ENCODE measurements around the gene ATL2.
"Not testable (repeated sequence)": the region's sequence is repeated elsewhere in the genome, so short reads cannot be mapped to it uniquely, and the experiment has no call there.

ATL2 gene

GRCh38 chr2:38377050-38377828 is at the start of gene ATL2:
Gene ATL2, minus strand, starts transcription at chr2:38377273. Its CDS starts 13 bp downstream, at chr2:38377260.
- peak; percentile 91 for DNase-seq (ENCODE audit: low read depth)

DNA sequence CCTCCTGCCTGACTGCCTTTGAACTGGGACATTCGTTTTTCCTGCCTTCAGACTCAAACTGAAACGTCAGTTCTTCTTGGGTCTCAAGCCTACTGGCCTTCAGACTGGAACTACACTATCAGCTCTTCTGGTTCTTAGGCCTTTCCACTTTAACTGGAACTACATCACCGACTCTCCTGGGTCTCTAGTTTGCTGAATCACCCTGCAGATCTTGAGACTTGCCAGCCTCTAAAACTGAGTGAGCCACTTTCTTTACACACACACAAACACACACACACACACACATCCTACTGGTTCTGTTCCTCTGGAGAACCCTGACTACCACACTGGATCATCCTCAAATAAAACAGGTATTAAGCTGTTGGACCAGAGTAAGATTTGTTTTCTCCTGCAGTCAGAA is 46.7 kb upstream of the ATL2 start:
- DNase-seq (ENCODE audit: low read depth), result no peak

DNA sequence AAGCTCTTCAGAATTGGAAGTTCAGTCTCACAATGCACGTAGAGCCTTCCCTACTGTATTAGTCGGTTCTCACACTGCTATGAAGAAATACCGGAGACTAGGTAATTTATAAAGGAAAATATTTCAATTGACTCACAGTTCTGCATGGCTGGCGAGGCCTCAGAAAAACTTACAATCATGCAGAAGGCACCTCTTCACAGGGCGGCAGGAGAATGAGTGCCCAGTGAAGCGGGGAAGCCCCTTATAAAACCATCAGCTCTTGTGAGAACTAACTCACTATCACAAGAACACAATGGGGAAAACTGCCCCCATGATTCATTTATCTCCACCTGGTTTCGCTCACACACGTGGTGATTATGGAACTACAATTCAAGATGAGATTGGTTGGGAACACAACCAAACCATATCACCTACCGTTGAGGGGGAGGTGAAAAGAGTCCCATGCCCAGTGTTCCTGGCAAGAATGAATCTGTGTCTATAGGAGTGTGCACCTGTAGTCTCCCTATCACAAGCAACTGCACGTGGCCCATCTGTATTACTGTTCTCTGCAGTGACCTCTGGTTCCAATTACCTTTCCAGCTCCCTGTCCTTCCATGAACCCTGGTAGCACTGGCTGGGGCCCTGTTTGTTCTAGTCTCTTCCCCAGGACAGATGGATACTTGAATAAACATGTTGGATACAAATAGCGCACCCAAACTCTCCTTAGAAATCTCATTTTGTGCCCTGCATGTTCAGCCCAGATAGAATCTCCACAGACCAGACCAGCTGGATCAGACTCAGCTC is 44.4 kb upstream of the ATL2 start:
- no peak for DNase-seq (ENCODE audit: low read depth)

GRCh38 chr2:38419499-38419898 is 42.4 kb upstream of the ATL2 start:
- no peak for DNase-seq (ENCODE audit: low read depth)

GRCh38 chr2:38418735-38419134 is 41.7 kb upstream of the ATL2 start:
- DNase-seq (ENCODE audit: low read depth), result no peak

DNA sequence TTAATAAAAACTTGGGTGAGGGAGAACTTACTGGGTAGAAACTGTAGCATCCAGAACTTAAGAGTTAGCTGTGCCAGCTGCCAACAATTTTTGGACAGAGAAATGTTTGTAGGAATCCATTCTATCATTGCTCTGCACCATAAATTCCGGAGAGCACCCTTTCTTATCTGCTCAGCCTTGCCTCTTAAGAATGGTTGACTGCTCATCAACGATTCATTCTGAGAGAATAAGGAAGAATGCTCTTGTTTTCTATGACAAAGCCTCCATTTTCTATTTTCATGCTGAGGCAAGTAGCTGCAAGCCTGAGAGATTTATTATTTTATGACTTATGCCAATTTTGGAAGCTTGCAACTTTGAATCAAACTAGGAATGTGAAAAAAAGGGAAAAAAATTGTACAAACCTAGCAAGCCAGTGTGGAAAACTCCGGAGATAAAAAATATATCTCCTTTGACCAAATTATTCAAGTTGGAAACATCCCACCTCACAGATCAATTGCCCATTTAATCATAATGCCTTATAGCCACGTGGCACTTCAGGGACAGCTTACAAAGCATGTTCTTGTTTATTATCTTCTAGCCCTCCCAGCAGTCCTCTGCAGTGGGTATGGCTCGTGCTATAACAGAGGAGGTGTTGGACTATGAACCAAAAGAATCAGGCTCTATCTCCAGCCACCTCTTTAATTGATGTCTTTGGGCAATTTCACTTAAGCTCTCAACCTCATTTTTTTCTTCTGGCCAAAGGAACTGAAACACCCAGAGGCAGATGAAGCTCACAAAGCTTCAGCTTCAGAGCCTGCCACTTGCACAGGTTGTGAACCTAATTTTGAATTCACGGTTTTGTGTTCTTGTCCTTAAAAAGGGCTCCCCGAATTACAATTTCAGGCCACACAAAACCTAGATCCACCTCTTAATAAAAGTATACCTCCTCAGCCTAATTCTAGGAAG is 40.9 kb upstream of the ATL2 start:
- DNase-seq (ENCODE audit: low read depth), result no peak

DNA sequence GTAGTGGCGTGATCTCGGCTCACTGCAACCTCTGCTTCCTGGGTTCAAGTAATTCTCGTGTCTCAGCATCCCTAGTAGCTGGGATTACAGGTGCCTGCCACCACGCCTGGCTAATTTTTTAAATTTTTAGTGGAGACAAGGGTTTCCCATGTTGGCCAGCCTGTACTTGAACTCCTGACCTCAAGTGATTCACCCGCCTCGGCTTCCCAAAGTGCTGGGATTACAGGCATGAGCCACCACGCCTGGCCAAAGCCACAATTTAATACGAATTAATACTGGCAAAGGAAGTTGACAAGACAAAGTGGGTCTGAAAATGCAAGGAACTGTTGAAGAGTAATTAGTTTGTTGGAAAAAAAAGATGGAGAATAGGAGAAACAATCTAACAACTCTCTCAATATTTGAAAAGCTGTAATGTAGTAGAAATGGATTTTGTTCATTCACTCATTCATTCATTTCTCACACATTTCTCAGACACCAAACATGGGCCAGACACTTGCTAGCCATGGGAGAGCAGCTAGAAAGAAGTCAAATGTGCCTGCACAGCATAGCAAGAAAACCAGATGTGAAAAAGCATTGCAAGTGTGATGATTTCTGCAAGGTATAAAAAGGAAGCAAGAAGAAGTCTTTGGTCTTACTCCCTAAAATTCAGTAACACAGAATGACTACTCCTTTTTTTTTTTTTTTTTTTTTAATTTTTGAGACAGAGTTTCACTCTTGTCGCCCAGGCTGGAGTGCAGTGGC is 39.4 kb upstream of the ATL2 start:
- DNase-seq (ENCODE audit: low read depth), result no peak

DNA sequence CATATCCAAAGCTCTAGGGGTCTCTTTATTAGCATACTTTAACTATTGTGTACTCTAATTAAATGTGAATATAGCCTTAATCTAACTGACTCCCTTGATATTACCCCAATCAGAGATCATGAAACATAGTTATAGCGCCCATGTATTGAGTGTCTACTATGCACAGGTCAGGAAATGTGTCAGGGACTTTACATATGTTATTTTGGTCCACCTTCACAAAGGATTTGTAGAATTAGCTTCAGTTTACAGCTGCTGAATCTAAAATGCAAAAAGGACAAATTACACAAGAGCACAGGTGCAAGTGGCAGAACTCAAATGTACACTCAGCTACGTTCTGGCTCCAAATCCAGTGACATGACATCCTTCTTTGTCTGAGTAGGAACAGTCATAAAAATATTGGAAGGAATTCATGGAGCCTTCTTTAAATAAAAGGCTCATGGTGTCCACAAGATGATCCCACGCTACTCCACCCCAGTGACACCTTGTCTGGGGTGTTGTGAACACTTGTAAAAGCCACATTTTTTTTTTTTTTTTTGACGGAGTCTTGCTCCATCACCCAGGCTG is 38.7 kb upstream of the ATL2 start:
- DNase-seq (ENCODE audit: low read depth), result no peak

DNA sequence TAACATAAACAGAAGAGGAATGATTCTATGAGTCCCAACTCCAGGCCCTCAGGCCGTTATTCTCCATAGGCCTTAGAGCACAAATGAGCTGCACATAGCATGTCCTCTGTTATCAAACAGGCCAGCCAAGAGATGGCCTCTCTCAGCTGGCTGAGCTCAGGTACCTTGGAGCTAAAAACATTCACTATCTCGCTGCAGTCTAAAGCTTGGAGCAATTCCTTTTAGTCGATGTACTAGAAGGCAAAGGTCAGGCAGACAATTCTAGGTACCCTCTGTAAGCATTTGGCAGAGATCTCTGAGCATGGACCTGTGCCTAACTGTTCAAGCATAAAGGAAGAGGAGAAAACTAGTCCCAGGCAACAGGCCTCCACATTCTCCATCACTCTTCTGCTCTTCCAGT is 38.0 kb upstream of the ATL2 start:
- no peak for DNase-seq (ENCODE audit: low read depth)

- DNase-seq (ENCODE audit: low read depth), result not testable (repeated sequence)
These were observed 35.3 kb upstream of the ATL2 start for GRCh38 chr2:38412235-38412871.

DNA sequence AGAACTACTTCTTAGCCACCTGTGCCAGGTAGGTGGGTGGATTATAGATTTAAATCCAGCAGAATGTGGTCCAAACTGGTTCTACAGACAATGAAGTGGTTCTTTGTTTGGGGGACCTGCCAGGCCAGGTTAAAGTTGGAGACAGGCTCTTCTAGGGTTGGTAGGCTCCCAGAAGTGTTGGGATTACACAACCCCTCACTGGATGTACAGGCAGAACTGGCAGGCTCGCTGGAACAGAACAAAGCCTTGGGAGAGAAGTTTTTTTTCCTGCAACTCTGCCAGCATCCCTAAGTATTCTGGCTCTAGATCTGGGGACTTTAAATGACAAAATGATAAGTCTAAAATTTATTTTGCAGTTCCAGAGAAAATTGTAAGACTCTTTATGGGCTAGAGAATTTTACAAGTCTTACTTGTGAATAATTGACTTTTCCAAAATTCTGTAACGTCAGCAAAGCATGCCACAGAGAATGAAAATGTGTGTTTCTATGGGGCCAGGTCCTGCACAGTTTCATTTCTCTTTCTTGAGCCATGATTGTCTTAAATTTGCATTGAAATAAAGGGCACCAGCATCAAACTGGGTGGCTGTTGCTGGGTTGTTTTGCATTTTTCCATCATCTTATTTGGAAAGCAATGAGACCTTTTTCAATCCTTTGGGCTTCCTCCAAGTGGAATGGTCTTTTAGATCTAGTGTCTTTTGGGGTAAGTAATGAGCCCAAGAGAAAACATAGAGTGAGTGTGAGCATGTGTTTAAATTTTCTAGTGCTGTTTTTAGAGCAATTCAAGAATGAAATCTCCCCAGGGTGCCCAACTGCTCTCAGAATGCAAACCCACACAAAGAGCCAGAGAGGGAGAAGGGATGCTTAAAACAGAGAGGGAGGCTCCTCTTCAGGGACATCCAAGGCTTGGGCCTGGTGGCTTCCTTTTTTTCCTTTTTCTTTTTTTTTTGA is 32.4 kb upstream of the ATL2 start:
- no peak for DNase-seq (ENCODE audit: low read depth)

GRCh38 chr2:38407111-38407682 is 30.1 kb upstream of the ATL2 start:
- DNase-seq (ENCODE audit: low read depth), result no peak

GRCh38 chr2:38406597-38407110 is 29.6 kb upstream of the ATL2 start:
- no peak for DNase-seq (ENCODE audit: low read depth)

DNA sequence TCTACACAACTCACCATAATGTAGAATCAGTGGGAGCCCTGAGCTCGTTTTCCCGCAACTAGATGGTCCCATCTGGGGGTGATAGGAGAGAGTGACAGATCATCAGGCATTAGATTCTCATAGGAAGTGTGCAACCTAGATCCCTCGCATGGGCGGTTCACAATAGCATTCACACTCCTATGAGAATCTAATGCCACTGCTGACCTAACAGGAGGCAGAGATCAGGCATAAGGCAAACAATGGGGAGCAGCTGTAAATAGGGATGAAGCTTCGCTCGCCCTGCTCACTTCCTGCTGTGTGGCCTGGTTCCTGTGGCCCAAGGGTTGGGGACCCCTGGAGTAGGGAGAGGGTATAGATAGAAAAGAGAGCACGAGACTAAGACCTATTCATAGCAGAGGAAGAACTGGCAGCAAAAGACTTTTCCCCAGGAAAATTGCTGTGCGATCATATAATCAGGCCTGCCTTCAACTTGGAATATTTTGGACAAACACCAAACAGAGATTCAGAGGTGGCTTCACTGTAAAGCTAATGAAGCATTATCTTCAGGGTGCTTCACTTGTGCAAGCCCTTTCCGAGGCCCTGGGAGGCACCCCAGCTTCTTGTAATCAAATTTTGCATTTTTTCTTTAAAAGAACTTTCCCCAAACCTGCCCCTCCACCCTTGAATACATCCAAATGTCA is 29.0 kb upstream of the ATL2 start:
- no peak for DNase-seq (ENCODE audit: low read depth)

DNA sequence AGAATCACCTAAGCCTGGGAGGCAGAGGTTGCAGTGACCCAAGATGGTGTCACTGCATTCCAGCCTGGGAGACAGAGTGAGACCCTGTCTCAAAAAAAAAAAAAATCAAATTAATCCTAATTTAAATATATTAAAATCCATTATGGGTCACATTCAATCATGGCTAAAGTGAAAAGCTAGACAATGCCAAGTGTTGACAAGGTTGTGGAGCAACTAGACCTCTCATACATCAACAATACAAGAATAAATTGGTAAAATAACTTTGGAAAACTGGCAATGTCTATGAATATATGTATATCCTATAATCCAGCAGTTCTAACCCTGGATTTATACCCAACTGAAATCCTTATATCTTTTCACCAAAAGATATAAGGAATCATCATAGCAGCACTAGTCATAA is 23.4 kb upstream of the ATL2 start:
- no peak for DNase-seq (ENCODE audit: low read depth)

DNA sequence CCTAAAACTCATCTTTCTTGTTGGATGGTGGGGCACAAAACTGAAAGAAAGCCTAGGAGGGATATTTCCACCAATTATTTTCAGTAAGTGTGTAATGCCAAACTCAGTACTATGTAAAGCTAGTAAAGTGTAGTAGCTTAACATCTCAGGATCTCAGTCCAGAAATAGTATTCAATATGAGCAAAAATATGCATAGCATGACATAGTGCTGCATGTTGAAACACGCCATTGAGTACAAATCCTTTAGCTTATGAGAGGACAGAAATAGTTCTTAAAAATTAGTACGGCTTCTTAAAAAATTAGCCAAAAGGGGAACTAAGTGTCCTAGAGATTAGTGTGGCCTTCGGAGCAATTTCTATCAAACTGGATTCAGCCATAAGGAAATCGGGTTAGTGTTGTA is 21.7 kb upstream of the ATL2 start:
- no peak for DNase-seq (ENCODE audit: low read depth)

- no peak for DNase-seq (ENCODE audit: low read depth)
These were observed 17.8 kb upstream of the ATL2 start for GRCh38 chr2:38394903-38395341.

GRCh38 chr2:38394041-38394440 is 17.0 kb upstream of the ATL2 start:
- DNase-seq (ENCODE audit: low read depth), result no peak

Data from activated T-cell treated with anti-CD3 and anti-CD28 coated beads for 24 hours (primary cell).